ENCODE data around the gene EGFL7. TPM values are rescaled to one million over a fixed set of nuclear protein-coding genes. Genes with fewer than 3 reads are reported as not detected.

The EGFL7 gene
- total RNA-seq, result 42.3 TPM

DNA sequence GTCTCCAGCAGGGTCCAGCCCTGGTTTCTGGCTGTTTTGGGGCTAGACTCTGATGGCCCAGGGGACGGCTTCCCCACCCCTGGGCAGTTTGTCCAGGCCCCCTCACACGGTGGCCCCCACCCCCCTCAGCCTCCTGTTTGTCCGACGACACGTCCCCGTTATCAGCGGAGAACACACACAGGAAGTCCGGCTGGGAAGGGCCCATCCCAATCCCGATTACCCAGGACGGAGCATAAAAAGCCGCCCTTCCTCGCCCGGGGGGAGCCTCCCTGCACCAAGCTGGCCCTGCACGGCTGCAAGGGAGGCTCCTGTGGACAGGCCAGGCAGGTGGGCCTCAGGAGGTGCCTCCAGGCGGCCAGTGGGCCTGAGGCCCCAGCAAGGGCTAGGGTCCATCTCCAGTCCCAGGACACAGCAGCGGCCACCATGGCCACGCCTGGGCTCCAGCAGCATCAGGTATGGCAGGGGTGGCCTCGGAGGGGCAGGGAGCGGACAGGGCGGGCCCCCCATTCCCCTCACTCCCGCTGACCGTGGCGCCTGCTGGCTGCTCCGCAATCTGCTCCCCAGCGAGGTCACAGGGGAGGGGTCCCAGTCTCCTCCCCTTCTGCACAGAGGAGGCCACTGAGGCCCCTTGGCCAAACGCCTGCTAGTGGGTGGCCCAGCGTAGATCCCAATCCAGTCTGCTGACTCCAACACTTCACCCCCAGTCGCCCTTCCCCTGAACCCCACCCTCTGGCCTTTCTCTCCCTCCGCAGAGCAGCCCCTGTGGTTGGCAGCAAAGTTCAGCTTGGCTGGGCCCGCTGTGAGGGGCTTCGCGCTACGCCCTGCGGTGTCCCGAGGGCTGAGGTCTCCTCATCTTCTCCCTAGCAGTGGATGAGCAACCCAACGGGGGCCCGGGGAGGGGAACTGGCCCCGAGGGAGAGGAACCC, at the start of gene EGFL7:
EGFL7 (plus strand) TSS at position 261 of the 926 bp plus-strand sequence. CDS start 5,367 bp downstream, outside the sequence.
- ATAC-seq (peak; percentile 20), DNase-seq (ENCODE audit: low spot score) (no peak)

DNA sequence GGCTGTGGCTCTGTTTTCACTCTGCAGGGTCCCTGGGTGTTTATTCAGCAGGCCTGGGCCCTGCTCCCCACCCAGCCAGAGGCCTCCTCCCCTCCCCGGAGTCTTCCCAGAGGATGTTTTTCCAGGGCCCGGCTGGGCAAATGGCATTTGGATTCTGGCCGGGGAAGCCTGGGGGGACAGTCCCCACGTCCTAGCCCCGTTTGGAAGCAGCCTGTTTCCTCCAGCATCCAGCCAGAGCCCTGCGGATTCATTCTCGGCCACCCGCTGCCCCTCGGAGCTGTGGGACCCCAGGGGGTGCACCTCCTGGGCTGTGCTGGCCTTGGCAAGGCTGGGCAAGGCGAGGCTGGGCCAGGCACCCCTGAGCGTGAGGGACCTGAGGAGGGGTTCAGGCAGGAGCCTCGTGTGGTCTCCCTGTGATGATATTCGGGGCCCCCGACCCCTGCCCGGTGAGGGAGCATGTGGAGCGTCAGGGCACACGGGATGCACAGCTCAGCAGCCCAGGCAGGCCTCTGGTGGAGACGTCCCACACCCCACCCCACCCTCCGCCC, 48.8 kb upstream of the EGFL7 start:
- ATAC-seq (no peak), DNase-seq (ENCODE audit: low spot score) (no peak)

DNA sequence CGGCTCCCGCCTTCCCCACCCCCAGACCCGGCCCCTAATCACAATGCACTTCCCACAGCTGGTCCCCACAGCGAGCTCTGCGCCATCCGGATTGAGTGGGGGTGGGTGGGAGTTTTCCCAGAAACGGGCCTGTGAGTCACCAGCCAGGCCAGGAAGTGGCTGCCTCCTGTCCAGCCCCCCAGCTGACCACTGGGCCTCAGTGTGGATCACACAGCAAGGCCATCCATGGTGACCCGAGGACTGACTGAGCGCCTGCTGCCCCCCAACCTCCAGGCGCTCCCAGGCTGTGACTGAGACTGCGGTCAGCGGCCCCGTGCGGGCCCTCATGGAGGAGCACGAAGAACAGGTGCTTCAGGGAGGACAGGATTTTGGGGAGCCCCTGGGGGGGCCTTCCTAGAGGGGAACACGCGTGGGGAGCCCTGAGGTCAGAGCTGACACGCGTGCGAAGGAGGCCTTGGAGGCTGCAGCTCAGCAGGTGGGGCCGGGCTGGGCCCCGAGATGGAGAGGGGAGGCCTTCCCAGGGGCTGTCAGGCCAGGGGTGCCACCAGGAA, 48.3 kb upstream of the EGFL7 start:
- ATAC-seq, result no peak
- DNase-seq (ENCODE audit: low spot score), result no peak

DNA sequence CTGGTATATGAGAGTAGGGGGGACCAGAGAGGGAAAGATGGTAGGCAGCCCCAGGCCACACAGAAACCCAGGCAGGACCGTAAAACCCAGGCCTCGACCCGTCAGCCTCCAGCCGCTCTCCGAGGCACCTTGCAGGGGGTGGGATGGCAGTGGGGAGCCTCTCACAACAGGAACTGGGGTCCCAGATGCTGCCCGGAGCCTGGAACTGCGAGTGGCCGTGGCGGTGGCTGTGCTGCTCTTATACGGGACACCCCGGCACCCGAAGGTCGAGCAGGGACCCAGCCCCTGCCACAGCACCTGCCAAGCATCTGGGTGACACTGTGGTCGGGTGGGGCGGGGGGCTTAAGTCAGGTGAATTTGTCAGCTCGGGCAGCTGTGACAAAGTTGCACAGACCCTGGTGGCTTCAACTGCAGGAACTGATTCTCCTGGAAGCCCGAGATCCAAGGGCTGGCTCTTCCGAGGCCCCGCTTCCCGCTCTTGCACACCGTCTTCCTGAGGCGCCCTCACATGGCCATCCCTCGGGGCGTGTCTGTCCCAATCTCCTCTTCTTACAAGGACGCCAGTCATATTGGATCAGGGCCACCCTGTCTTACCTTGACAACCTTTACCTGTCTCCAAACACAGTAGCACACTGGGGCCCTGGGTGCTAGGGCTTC, 47.6 kb upstream of the EGFL7 start:
- no peak for ATAC-seq
- no peak for DNase-seq (ENCODE audit: low spot score)

DNA sequence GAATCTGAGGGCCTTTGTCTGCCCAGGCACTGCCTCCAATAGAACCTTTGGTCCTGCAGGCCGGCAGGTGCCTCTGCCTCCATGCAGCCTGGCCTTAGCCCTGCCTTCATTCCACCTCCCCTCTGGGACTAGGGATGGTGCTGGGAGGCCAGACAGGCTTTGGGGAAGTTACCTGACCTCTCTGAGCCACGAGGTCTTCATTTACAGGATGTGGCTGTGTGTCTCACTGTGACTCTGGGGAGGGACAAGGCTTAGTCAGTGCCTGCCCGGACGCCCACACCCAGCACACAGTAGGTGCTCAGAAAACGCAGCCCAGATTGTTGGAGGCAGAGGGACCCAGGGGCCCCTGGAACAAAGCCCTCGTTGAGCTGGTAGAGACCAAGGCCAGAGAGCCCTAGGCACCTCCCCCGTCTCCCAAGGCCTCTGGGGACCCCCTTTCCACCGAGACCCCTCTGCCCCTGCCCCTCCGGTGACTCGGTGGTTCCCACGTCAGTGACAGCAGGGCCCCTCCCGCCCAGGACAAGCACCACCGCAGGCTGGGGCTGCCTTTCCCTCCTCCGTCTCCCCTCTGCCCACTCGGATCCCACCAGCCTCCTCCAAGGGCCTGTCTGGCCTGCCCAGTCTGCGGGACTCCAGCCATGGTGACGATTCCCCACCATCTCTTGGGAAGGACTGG, 46.9 kb upstream of the EGFL7 start:
- no peak for ATAC-seq
- no peak for DNase-seq (ENCODE audit: low spot score)

DNA sequence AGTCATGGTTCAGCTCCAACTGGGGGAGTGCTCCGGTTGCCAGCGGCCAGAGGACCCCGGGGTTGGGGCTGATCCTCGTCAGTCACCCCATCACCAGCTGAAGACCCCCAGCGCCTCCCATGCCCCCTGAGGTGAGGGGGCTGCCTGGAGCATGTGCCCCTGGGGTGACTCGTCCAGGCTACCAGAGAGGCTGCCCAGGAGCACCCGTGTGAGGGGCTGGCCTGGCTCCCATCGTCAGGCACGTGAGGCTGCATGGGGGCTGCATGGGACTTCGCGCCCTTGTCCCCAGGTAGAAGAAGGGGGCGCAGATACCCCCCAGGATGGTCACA, 46.4 kb upstream of the EGFL7 start:
- DNase-seq (ENCODE audit: low spot score) (no peak), ATAC-seq (no peak)

DNA sequence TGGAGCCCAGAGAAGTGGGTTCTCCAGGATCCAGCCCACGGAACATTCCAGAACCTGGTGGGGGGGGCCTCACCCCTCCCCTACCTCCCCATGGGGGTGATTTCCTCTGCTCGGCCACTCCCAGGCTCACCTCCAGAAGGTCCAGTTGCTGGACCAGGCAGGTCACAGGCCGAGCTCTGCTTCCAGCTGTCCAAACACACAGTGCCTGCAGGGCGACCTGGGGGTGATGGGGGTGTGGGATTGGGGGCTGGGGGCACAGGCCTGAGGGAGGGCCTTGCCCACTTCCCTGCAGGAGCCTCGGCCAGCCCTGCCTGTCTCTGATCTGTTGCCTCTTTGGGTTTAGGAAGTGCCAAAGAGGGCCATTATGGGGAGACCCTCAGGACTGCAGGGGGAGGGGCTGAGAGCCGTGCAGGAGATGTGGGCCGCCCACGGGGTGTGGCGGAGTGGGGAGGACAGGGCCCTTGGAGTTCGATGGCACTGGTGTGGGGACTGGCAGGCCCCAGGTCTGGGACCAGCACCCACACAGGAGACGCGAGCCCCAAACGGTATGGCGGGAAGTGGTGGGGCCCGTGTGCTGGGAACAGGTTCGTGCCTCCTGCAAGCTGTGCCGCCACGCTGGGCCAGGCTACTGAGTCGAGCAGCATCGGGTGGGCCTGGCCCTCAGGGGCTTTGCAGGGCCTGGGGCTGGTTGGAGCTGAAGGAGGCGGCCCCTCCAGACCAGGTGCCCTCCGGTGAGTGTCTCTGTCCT, 45.6 kb upstream of the EGFL7 start:
- ATAC-seq (no peak), DNase-seq (ENCODE audit: low spot score) (no peak)

DNA sequence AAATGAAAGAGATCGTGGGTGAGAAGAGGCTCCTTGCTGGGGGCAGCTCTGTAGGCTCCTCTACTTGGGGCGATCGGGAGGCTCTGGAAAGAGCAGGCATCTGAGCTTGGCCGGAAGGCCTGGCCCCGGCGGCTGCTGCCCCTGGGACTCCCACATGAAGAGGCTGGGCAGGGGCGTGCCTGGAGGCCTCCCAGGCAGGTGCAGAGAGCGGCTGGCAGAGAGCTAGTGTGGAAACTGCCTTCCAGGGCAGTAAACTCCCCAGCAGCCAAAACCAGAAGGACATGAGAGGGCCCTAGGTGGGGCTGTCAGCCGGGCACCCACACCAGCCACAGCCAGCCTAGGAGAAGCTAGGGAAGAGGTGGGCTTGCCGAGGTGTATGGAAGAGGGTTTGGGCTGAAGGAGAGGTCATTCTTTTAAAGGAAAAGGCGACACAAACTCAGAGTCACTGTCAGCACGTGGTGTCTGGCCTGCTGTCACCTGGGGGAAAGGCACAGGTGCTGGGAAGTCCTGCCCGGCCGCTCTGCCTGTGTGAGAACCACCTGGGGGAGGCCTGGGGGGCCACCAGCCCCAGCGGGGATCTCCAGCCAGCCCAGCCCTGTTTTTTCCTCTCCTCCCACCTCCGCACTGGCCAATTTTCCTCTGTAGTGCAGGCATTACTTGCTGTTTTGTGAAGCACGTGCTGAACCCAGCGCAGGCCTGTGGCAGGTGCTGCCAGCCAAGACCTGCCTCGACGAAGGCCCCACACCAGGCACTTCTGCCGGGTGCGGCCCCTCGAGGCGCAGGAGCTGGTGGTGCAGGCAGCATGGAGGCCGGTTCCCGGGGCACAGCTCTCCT, 44.8 kb upstream of the EGFL7 start:
- peak; percentile 51 for ATAC-seq
- DNase-seq (ENCODE audit: low spot score), result peak; percentile 76

DNA sequence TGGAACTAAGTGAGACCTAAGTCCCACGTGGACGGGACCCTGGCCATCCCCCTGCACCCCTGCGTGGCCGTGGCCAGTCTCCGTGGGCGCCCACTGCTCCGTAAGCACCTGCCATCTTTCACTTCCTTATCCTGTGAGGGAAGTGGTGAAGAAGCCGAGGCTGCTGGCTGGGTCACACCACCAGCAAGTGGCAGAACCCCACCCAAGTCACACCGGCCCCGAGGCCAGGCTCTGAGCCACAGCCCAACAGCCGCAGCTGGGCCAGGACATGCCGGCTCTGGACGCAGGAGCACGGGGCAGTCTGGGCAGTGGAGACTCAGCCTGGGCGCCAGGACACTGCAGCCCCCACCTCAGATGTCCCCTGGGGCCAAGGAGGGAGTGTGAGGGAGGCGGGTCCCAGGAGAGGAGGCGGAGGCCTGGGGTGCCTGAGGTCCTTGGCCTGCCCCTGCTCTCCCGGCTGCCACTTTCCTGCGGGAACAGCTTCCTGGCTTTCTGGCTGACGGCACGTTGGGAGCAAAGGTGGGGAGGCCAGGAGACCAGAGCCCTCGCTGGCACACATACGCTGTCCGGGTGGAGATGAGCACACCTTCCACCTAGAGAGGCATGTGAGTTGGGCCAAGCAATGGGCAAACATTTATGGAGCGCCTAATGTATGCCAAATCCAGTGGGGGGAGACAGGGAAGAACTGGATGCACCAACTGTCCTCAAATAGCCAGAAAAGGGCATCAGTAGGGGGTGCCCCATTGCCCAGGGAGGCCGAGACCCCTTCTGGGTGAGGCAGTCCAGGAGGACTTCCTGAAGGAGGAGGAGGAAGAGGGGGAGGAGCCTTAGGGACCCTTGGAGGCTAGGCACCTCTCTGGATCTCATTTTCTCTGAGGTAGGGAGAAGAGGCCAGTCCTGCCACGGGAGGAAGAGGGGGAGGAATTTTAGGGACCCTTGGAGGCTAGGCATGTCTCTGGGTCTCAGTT, 43.9 kb upstream of the EGFL7 start:
- DNase-seq (ENCODE audit: low spot score) (peak; percentile 91), ATAC-seq (peak; percentile 67)

DNA sequence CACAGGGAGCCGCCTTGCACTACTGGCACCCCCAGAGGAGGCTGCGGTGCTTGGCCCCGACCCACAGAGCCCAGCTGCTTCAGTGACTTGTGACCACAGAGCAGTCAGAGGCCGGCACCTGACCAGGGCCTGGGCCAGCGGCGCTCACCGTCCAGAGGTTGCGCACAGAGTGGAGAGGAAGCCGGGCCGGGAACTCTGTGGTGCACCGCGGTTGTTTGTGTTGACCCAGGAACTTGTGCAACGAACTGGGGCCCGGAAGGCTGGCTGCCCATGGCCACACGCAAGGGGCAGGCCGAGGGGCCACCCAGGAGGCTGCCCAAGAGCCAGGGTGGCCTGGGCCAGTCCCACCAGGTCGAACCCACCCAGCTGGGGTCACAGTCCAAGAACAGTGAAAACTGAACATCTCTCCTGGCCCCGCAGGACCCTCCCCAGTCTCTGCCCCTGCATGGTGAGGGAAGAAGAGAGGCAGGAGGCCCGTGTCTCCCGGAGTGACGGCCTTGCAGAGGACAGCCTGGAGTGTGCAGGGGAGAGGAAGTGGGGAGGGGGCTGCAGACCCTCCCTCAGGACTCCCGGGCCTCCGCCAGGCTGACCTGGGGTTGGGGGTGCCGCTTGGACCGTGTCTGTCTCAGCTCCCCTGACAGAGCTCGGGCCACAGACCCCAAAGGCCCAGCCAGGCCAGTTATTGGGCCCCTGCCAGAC, 42.8 kb upstream of the EGFL7 start:
- peak; percentile 75 for ATAC-seq
- DNase-seq (ENCODE audit: low spot score), result peak; percentile 98

DNA sequence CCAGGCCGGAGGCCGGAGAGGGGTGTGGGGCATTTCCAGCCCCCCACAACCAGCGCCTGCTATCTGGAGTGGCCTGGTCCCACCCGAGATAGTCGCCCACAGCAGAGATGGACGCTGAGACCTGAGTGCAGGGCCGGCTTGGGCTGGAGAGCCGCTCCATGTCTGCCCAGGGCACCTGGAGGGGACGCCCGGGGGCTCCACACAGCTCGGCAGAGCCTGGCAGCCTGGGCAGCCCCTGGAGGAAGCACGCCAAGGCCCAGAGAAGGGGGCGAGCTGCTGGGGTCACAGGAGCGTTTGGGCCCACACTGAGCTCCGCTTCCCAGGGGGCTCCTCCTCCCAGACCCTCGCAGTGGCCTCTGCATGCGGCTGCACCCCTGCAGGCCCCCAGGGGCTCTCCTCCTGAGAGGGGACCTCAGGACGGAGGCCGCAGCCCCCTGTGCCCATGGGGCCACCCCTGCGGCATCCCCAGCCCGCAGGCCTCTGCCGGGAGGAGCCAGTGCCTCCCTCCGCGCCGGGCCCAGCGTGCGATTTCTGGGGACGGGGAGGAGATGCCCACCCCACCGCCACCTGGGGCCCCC, 42.2 kb upstream of the EGFL7 start:
- DNase-seq (ENCODE audit: low spot score) (no peak), ATAC-seq (no peak)

DNA sequence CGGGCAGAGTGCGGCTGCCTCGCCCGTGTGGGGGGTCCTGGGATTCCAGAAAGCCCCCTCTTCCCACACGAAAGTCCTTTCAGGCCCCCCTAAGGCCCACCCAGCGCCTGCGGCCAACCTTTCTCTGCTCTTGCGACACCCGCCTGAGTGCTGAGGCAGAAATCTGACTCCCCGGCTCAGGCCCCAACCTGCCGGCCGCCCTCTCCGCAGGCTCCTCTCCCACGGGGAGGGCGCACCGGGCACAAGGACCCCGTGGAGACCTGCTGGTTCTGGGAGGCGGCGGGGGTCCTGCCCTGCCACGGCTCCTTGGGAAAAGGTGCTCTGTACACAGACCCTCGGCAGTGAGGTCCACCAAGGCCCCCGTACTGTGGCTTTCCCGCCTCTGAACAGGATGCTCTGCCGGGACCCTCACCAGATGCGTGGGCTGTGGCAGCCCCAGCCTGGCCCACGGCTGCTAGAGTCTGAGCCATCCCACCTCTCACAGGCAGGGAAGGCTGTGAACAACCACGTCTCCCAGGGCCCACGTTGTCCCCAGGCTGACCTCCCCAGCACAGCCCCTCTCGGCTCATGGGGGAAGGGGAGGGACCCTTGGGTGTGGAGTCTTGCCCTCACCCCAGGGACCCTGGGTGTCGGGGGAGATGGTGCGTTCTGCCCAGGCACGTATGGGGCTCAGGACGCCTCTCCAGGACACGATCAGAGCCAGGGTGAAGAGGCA, 41.5 kb upstream of the EGFL7 start:
- no peak for ATAC-seq
- DNase-seq (ENCODE audit: low spot score), result no peak

DNA sequence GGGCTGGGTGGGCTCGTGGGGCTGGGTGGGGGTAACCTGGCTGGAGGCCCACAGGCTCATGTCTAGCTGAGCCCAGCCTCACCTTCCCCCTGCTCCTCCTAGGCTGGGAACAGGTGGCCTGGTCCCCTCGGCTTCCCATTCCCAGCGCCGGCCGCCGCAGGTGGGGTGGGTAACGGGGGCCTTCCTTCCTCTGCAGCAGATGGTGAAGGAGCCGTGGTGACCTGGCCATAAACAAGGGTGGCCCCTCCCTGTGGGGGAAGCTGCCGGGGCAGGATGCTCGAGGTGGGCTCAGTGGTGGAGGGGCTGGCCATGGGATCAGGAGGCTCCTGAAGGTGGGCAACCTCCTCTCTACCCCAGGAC, 41.0 kb upstream of the EGFL7 start:
- no peak for ATAC-seq
- no peak for DNase-seq (ENCODE audit: low spot score)

DNA sequence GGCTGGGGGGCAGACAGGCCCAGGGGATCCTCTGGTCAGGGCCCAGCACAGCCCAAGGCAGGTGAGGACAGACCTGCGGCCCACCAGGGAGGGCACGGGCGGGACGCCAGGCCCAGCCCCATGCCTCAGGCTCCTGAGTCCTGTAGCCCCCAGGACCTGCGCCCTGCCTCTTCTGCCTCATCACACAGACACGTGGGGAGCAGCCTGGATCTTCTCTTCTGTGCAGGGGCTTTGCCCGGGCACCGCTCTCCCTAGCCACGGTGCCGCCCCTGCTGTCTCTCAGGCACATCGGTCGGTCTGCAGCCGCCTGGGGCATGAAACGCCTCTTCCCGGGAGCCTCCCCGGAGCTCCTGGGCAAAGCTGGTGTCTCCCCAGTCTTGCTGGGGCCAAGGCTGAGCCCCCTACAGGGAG, 40.2 kb upstream of the EGFL7 start:
- ATAC-seq (no peak), DNase-seq (ENCODE audit: low spot score) (no peak)

DNA sequence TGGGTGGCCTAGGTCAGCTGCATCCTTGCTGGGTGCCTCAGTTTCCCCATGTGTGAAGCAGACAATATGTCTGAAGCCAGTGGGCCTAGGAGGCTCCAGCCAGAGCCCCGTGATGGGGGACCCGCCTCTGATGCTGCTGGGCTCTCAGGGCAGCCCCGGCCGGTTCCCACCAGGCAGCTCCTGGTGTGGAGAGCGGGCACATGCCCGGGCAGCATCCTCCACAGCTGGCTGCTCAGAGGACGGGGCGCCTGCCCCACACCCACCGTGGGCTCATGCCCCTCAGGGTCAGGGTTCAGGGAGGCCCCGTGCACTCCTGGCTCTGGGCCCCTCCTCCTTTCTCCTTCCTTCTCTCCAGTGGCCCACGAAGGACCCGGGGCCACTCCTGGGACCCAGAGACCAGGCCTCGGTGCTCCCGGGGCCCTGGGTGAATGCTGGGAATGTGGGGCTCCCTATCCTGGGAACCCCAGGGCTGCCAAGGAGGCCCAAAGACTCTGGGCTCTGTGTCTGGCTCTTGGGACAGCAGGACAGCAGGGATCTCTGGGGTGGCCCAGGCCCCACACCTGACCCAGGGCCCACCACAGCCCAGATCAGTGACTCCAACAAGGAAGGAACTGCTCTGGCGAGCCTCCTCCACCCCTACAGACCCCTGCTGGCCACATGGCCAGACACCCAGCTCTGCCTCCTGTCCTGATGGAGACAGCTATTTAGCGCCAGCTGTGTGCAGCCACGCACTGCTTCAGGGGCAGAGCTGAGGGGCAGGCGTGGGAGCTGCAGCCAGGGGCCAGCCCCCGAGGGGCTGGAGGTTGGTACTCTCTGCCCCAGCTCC, 39.5 kb upstream of the EGFL7 start:
- ATAC-seq (no peak), DNase-seq (ENCODE audit: low spot score) (no peak)

DNA sequence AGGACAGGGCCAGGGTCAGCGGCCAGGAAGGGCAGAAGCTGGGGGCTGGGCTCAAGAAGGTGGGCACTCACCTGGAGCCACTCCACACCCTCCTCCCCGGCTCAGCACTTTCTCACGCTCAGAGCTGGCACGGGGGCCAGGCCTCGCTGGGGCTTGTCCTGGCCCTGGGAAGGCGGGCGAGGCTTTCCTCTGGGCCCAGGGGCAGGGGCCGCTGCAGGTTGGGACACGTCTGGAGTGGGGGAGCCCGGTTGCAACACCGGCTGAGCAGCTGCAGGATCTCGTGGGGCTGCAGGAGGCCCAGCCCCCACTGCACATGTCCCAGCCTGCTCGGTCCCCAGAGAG, 38.9 kb upstream of the EGFL7 start:
- DNase-seq (ENCODE audit: low spot score), result no peak
- no peak for ATAC-seq

Data from left lobe of liver (tissue), 2 donors.